Tibial nerve (tissue), 4 donors: ENCODE results near the gene FXYD3.

Experiments
- EP300 ChIP-seq, 2 donors: sonication (generic); formaldehyde crosslinking; IDR thresholded peaks; one replicate each; pipeline ENCODE4 v1.6.1; 2017; ENCODE audit warnings: antibody characterized with exemption in 2 of 2, mild to moderate bottlenecking in 1 of 2
- POLR2A ChIP-seq, 2 donors: fragments of 450-650 bp; IDR thresholded peaks; one replicate each; pipeline ENCODE4 v1.6.1; 2017; ENCODE audit warnings: antibody characterized with exemption in 2 of 2, mild to moderate bottlenecking in 2 of 2, moderate library complexity in 2 of 2
- TF ChIP-seq, protein P1 (sequence below), 5 experiments: fragments of 200-600 bp in 3 of 5; fragments of 450-650 bp in 2 of 5; sonication (generic) in 3 of 5; IDR thresholded peaks; one replicate each; pipeline ENCODE4 v1.5.1; 2016 to 2019; ENCODE audit warnings: antibody characterized with exemption in 5 of 5, mild to moderate bottlenecking in 3 of 5, moderate library complexity in 2 of 5

DNA sequence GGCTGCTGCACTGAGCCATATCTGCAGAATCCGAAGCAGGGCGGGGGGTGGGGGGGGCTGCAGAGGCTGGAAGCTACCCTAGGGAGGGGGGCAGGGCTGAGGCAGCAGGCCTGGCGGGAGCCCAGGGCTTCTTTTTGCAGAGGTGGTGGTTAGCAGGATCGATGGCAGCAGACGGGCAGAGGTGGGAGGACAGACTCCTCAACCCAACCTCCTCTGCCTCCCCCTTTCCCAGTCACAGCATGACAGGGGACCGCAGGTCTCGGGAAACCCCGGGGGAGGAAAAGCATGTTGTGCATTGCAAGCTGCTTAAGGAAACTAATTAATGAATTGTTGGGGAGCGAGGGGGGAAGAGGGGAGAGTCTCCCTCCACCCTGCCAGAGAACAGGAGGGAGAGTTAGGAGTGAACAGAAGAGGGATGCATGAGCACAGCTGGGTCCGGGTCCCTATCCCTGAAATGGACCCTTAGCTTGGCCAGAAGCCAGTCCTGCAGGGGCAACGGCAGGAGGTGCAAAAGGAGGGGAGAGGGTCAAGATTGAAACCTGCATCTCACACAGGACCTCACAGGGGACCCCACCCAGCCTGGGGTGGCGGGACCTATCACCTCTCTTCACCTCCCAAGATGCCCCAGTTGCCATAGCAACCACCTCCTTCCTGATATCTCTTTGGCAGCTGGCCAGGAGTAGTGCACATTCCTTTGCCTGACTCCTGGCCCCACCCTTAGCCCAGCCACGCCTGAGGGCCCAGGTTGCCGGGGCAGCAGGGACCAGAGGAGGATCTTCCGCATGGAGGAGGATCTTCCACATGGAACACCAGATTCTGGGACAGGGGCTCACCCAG is 29.2 kb downstream of the FXYD3 start:
- TF ChIP-seq POLR2A (IDR thresholded peaks at IDR 0.05), result no peak
- no peak for TF ChIP-seq EP300 (IDR thresholded peaks at IDR 0.05)
- TF ChIP-seq, protein P1, sequence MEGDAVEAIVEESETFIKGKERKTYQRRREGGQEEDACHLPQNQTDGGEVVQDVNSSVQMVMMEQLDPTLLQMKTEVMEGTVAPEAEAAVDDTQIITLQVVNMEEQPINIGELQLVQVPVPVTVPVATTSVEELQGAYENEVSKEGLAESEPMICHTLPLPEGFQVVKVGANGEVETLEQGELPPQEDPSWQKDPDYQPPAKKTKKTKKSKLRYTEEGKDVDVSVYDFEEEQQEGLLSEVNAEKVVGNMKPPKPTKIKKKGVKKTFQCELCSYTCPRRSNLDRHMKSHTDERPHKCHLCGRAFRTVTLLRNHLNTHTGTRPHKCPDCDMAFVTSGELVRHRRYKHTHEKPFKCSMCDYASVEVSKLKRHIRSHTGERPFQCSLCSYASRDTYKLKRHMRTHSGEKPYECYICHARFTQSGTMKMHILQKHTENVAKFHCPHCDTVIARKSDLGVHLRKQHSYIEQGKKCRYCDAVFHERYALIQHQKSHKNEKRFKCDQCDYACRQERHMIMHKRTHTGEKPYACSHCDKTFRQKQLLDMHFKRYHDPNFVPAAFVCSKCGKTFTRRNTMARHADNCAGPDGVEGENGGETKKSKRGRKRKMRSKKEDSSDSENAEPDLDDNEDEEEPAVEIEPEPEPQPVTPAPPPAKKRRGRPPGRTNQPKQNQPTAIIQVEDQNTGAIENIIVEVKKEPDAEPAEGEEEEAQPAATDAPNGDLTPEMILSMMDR (IDR thresholded peaks at IDR 0.05), result no peak
